Activated CD4-positive, alpha-beta T cell treated with anti-CD3 and anti-CD28 coated beads, Interleukin-10, Interleukin-2, amounts not matched to agents 100 ng/mL and 50 ng/mL, durations not matched to agents 16 hours and 8 hours (primary cell): ENCODE measurements around the gene XRCC4.

Experiments
- DNase-seq: peaks from one replicate; pipeline ENCODE4 v3.0.0-alpha.2; 2020

The XRCC4 gene

GRCh38 chr5:83357621-83358231 is 280.4 kb downstream of the XRCC4 start:
- no peak for DNase-seq

- no peak for DNase-seq
Observed at GRCh38 chr5:83360573-83360972, 283.2 kb downstream of the XRCC4 start.

- no peak for DNase-seq
Observed at GRCh38 chr5:83362526-83362925, 285.2 kb downstream of the XRCC4 start.

GRCh38 chr5:83363111-83363885 is 286.0 kb downstream of the XRCC4 start:
- no peak for DNase-seq

- DNase-seq, result no peak
Observed at GRCh38 chr5:83363886-83364275, 286.5 kb downstream of the XRCC4 start.

- no peak for DNase-seq
Observed at GRCh38 chr5:83364312-83365299, 287.3 kb downstream of the XRCC4 start.

- DNase-seq, result no peak
Observed at GRCh38 chr5:83368319-83368718, 291.0 kb downstream of the XRCC4 start.

GRCh38 chr5:83368835-83369234 is 291.5 kb downstream of the XRCC4 start:
- DNase-seq, result no peak

GRCh38 chr5:83370957-83371356 is 293.6 kb downstream of the XRCC4 start:
- no peak for DNase-seq

- no peak for DNase-seq
Observed at GRCh38 chr5:83371726-83372125, 294.4 kb downstream of the XRCC4 start.

GRCh38 chr5:83374547-83374946 is 297.2 kb downstream of the XRCC4 start:
- DNase-seq, result no peak

- DNase-seq, result no peak
Observed at GRCh38 chr5:83375049-83375745, 297.9 kb downstream of the XRCC4 start.

- DNase-seq, result no peak
Observed at GRCh38 chr5:83376461-83376860, 299.1 kb downstream of the XRCC4 start.

GRCh38 chr5:83377131-83377865 is 300.0 kb downstream of the XRCC4 start:
- no peak for DNase-seq

- no peak for DNase-seq
Observed at GRCh38 chr5:83378624-83379289, 301.4 kb downstream of the XRCC4 start.

- DNase-seq, result no peak
Observed at GRCh38 chr5:83385812-83386211, 308.5 kb downstream of the XRCC4 start.

GRCh38 chr5:83387041-83387440 is 309.7 kb downstream of the XRCC4 start:
- DNase-seq, result no peak

GRCh38 chr5:83388608-83389007 is 311.3 kb downstream of the XRCC4 start:
- no peak for DNase-seq

- DNase-seq, result no peak
Observed at GRCh38 chr5:83392766-83393503, 315.6 kb downstream of the XRCC4 start.

- no peak for DNase-seq
Observed at GRCh38 chr5:83393504-83393866, 316.1 kb downstream of the XRCC4 start.

- DNase-seq, result no peak
Observed at GRCh38 chr5:83394190-83394589, 316.8 kb downstream of the XRCC4 start.
